ENCODE measurements around the gene SP8.

The SP8 gene

DNA sequence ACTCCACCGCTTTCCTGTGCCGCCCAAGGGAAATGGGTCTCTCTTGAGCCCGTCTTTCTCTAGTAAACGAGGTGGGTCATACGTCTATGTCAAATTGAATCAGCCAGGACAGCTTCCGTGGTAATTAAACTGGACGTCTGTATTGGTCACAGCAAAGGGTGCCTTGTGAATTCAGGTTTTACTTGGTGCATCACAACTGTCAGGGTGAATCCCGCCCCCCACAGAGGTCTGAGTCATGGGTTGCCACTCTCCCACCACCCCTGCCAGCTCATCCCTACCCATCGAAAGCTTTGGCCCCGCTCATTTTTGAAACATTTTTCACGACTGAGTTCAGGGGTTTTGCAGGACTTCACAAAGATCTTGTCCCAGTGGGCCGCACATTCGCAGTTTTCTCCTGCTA, 8.0 kb upstream of the SP8 start:
- DNase-seq (ENCODE audit: low spot score): no peak

DNA sequence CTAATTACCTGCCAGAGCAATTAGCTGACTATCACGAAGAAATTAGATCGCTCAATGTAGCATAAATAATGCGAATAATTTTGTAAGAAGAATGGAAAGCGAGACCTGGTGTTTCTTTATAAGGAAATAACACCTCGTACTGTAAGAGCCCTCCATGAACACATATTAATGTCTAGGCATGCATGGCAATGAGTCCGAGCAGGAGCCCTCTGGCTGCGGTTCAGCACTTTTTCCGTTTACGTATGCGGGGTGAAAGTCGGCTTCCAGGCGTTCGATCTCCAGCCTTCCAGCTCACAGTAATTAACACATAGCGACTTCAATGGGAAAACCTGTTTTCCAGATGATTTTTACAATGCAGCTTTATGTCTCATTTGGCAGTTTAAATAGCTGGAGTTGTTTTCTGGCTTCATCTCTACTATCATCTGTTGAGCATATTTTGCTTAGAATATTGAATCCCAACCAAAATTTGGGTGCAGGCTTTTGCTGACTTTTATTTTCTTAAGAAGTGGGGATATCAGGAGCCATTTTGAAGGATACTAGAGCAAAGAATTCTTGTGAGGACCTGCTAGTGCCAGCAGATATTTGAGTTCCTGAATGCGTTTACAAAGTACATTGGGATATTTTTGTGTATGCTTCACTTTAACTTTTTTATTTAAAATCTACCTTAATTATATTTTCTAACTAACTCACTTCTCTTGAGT, 7.2 kb upstream of the SP8 start:
- DNase-seq (ENCODE audit: low spot score): no peak

DNA sequence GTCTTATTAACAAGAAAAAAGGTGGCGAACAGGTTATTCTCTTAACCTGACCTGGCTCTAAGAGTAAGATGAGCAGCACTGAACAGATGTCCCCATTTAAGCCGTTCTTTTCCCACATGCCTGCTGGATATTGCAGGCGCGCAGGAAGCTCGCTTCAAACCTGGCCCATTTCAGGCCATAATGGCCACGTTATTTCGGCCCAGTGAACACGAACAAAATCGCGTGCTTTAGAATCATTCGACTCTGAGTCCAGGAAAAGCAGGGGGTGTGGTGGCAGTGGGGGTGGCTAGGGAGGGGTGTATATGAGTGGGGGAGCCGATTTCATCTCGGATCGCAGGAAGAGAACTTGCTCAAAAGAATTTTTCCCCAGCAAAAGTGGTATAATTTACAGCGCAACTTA, 6.6 kb upstream of the SP8 start:
- no peak for DNase-seq (ENCODE audit: low spot score)

DNA sequence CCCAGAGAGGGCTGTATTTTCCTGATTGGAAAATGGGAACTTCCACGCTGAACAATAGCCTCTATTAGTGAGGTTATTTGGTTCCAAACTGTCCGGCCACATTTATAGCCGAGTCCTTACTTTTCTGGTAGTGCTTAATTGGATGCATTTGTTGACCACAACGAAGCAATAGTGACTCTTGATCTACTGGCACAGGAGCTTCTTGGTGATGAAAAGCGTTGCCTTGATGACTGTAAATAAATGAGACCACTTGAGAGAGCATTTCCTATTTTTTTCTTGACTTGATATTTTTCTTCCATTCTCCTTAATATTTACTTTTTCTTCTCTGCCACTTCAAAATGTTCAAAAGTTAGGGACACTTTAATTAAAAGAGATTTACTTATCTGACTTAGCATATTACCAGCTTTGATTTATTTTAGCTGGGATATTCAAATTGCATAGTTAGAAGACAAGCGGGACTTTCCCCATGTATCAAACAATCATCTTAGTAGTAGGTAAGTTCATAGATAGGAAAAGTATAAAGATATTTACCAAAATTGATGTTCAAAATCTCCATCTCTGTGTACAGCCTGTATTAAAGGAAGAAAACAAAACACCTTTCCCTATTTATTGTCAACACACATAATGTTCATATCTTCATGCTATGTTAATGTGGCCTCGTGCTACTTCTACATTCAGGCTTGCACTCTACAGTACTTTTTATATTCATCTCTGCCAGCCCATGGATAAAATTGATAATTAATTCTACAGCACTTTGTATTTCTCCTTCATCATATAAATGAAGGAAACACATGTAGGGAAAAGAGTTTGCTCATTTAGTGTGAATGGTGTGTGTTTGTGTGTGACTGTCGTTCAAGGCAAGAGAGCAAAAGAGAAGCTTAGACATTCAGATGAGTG, 5.1 kb upstream of the SP8 start:
- no peak for DNase-seq (ENCODE audit: low spot score)

DNA sequence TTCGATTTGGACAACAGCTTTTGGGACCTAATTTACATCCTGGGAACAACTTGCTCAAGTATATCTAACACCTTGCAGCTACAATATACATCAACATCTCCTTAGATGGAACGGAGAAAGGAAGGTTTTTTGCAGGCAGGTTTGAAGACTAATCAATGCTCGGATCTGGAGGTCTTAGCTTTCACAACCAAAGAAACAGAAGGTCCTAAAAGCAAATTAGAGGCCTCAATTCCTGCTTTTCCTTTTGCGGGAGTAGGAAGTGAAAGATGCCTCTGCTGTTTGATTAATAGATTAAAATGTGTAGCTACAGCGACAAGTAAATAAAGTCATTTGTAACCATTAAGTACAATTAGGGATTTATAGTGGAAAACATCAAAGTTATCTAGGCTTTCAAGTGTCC, 3.7 kb upstream of the SP8 start:
- no peak for DNase-seq (ENCODE audit: low spot score)

DNA sequence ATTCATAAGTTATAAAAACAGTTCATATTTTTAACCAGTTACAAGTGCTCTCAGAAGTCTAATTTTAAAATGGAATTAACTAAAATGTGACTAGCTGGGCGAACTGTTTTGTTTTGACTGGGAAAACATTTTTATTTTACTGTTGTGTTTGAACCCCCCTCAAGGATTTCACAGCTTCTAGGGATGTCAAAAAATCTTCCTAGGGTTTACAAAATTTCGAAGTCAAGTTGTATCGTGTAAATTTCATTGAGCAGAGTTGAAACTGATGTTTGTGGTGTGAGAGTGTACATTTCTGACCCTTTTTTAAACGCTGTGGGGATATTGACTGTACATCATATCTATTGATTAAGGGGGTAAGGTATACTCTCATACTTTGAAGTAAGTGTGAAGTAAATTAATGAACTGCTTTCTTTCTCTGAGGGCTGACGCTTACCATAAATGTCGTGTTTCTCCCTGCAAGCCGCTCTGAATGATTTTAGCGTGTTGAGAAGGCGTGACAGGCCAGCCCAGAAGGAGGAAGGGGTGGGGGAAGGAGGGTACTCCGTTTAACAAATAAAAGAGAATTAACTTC, 1.8 kb upstream of the SP8 start:
- no peak for DNase-seq (ENCODE audit: low spot score)

DNA sequence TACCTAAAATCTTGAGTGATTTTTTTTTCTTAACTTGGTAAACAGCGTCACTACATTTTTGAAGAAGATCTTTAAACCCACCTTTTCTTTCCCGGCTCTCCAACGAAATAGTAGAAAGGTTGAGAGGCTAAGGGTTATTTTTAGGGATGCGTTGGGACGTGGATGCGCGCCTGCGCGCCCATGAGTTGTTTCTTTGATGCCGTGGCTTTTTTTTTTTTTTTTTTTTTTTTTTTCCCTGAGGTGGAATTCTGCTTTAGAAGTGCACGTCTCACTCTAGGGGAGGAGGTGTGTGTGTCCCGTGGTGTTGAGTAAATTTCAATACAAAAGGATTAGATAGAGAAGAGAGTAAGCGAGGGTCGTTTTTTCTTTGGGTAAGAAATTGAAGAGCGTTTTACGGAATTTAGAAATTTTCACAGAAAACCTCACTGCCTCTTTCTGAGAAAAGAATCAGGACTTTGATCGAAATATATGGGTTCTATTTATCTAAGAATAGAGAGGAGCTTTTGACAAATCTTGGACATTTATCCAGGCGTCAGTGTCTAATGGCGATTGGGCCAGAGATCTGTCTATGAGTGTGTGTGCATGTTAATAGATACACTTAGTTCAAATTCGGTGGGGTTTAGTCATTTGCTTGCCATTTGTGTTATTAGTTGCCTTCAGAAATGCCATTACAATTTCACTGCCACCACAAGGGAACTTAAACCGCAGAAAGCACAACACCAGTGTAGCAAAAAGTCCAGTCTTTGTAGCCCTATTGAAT, 1.2 kb upstream of the SP8 start:
- DNase-seq (ENCODE audit: low spot score): no peak

DNA sequence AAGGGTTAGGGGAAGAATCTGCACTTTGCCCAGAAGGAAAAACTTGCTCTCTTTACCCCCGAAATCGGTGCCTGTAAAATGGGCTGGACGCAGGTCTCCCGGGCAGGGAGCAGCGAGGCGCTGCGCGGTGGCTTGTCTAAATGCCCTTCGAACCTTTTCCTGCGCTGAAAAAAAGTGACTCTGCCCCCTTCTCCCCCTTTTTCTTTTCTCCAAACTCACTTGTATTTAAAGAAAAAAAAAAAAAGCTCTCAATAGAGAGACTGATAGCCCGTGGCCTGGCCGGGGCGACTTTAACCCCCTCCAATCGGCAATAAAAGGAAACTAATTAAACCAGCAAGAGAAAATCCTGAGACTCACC, 286 bp downstream of the SP8 start:
- no peak for DNase-seq (ENCODE audit: low spot score)

DNA sequence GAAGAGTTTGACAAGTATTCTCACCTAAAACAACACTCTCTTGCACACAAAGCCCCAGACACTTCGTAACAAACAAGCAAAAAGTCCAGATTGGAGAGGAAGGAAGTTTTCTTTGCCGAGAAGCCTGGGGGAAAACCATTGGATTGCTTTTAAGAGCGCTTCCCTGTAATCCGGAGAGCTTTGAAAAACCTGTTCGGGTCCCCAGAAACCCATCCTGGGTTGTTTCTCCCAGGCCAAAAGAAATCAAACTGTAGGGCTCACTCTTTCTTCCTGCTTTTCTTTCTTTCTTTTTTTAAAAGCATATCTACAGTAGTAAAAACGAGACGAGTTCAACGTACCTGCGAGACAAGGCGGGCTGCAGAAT, 655 bp downstream of the SP8 start:
- no peak for DNase-seq (ENCODE audit: low spot score)

DNA sequence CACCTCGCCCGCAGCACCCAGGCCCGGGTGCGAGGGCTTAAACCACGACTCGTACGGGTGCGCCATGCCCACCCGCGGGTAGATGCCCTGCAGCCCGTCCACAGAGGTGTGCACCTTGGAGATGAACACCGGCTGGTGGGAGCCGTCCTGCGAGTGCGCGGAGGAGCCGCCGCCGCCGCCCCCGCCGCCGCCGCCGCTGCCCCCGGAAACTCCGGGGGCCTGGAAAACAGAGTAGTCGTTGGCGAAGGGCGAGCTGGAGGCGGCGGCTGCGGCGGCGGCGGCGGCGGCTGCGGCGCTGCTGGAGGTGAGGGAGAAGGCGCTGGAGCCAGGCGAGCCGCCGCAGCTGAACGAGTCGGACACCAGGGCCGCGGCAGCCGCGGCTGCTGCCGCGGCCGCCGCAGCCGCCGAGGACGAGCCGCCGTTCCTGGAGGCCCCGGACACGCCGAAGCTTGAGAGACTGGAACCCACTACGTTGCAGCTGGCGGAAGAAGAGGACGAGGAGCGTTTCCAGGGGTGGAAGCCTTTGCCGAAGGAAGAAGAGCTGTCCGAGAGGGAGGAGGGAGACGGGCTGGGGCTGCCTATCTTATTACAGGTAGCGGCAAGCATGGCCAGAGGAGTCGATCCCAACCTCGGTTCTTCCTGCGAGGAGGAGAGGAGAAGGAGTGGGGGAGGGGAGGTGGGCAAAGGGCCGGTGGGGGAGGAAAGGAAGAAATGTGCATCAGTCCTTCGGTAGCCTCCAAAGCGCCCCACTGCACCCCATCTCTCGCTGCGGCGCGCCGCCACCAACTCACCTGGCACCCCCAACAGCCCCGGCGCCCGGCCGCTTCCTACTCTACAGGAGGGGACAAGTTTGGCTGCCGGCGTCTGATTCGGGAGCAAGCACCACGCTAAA, 1.3 kb downstream of the SP8 start:
- DNase-seq (ENCODE audit: low spot score): no peak

DNA sequence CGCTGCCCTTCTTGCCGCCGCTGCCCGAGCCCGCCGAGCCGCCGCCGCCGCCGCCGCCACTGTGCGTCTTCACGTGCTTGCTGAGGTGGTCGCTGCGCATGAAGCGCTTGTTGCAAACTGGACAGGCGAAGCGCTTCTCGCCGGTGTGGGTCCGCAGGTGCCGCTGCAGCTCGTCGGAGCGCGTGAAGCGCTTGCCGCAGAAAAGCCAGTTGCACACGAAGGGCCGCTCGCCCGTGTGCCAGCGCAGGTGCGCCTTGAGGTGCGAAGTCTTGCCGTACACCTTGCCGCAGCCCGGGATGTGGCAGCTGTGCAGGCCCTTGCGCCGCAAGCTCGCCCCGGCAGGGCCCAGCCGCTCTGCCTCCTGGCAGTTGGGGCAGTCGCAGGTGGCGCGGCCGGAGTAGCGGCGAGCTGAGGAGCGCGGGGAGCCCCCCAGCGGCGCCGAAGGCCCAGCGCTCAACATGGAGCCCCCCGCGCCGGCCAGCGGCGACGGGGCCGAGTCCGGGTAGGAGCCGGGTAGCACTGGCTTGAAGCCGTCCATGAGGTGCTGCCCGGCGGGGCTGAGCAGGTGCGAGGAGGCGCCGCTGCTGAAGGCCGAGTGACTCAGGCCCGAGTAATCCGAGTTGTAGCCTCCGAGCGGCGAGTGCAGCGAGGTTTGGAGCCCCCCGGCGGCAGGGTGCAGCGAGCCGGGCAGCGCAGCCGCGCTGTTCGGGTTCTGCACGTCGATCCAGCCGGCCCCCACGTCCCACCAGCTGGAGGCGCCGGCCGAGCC, 2.1 kb downstream of the SP8 start:
- DNase-seq (ENCODE audit: low spot score): no peak

DNA sequence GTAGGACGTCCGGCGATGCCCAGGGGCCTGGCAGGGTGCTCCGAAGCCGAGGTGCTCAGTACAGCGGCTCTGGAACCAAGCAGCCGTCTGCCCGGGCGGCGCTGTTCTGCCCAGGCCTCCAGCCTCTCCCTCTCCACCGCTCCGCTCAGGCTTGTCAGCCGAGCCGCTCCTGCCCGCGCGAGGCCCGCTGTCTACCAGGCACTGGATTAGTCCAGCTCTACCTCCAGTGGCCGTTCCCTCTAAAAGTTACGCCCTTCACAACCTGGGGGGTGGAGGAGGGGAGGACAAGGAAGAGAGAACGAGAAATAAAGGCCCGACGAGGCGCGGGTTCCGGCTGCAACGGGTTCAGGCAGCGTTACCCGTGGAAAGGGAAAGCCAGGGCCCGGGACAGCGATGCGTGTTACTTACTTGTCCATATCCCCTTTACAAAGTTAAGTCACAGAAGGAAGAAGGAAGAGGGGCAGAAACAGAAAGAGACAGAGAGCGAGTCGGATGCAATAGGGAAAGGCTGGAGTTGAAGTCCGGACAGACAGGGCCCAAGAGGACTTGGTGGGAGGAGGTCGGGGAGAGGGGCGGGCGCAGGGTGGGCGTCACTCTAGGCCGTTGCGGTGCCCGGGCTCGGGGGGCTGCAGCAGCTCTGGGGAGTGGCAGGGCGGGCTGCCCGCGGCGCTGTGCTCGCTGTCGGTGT, 2.8 kb downstream of the SP8 start:
- DNase-seq (ENCODE audit: low spot score): no peak

DNA sequence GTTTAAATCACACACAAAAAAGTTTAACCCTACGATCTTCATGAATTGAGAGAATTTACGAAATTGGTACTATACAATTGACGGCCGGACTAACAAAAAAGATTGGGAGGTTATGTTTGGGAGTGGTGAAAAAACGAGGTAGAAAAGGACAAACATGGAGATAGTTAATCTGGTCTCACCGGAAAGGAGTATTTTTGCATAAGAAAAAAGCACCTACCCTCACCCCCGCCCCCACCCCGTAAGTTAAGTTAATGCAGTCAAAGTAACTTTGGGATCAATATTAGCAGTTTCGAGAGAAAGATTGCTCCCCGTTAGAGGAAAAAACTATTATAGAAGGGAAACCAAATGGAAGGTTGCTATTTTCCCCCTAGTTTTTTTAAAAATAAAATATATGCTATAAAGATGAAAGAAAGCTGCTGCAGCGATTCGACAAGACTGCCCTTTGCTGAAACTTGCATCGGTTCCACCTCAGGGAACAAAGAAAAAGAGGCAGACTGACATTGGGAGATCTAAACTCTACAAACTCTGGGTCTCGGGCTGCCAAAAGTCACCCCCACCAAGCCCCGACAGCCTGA, 3.5 kb downstream of the SP8 start:
- DNase-seq (ENCODE audit: low spot score): no peak

DNA sequence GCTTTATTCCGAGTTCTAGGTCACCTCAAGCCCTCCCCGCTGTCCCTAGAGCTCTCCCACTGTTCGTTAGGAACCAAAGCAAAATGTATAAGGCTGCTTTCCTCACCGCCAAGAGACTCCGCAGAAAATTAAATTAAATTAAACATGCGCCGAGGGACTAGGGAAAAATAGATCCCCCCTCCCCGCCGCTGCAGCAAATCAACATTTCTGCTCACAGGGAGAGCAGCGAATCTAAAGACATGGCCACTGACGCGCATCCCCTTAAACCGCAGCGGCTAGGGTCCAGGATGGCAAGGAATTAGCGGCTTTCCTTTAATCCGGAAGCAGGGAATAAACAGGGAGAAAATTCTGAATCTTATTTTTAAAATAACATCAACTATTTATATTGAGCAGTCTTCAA, 7.6 kb downstream of the SP8 start:
- no peak for DNase-seq (ENCODE audit: low spot score)

DNA sequence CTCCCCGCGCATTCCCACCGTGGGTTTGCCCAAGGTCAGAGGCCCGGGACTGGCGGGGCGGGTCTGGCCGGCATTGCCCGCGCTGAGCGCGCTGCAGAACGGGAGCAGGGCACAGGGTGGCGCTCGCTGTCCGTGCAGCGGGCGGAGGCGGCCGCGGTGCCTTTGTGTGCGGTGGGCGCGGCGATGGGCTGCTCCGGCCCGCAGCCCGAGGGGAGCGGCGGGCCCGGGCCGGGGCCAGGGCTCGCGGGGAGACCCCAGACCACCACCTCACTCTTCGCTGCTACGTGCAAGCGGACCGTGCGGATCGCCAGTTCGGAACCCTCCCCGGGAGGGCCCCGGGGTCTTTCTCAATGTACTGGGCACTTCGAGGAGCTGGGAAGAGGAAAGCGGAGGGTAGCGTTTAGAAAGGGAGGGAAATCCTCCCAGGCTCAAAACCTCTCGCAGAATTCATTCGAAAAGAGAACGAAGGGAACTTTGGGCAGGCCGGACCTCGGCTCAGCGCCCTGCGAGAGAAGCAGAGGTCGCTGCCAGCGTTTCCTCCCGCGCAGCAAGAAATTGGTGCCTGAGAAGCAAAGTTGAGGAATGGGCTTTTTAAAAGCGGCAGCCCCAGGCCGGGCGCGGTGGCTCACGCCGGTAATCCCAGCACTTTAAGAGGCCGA, 8.5 kb downstream of the SP8 start:
- no peak for DNase-seq (ENCODE audit: low spot score)

DNA sequence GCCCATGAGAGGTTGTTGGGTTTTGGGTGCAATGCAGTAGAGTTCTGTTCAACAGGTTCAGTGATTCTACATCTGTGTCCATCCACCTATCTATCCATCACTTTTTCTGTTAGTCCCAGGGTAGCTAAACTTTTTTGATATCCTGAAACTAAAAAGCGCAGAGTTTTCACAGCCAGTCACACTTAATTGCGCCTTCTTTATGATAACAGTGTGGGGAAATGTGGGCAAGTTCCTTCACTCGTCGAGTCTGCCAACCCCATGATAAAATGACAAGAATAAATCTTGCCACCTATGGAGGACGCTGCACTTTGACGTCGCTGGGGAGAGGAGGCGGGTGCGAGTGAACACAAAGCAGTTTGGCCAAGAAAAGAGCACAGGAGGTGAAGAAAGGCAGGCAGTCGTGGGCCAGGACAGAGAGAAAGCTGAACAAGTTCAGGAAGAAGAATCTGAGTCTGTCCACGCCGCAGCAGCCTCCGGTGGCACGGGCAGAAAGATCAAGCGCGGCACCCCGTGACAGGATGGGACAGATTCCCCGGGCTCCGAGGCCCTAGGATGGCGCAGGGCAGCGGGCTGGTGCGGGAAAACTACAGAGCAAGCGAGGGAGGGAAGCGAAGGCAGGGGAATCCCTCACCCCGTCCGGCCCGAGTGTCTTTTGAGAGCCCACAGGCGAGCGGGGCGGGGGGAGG, 9.2 kb downstream of the SP8 start:
- DNase-seq (ENCODE audit: low spot score): no peak

DNA sequence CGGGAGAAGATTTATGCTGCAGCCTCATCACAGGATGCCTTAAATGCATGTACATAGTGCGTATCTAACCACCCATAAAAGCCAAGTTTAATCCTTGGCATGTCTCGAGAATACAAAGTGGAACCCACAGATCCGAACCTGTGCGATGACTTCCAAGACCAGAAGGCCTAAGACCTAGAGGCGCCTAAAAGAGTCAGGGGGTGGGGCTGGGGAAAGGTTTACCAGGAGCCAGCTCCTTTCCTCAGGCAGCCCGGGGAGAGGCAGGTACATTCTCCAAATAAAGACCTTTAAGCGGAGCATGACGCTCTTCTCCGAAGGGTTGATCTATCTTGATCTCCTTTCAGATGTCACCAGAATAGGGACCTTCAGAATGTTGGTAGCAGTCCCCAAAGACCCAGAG, 9.7 kb downstream of the SP8 start:
- DNase-seq (ENCODE audit: low spot score): no peak

DNA sequence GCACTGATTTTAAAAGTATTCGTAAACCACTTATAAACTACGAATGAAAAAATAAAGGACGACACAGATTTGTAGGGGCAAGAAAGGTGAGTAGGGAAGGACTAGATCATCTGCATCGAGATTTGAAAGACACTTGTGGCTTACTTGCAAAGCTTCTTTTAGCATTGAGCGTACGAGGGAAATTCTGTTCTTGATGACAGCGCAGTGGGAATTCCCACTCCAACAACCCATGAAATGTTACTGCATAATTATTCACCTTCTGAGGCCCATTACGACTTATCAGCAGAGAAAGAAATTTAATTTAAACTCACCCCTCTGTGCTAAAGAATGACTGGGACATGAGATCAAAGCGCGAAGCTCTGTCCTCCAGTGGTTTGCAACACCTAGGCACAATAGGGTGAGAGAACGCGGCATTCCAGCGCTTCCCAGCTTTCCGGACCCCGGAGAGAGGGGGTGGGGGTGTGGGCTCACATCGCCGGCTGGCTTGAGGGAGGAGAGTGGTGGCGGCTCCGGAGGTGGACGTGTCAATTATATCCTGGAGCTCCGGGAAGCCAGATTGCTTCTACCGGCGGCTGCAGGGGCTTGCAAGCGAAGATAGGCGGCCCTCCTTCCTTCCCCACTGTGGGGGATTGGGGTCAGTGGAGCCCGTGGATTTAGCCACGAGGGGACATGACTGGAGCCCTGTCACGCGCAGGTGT, 10.3 kb downstream of the SP8 start:
- no peak for DNase-seq (ENCODE audit: low spot score)

Measured in globus pallidus (tissue), 1 donor.